GM12891 (cell line): Measurements from ENCODE around the gene EIF4B.

Source experiments
- DNase-seq: peaks from one replicate; pipeline ENCODE4 v3.0.0; 2011; ENCODE audit warnings: low spot score; ENCODE audit not compliant: insufficient read length
- FAIRE-seq: peaks from 2 replicates; lab custom pipeline; 2011; peaks lifted over from hg19 to GRCh38; lab: Jason Lieb, UNC
- PAX5 ChIP-seq: IDR thresholded peaks from 2 replicates; pipeline ENCODE4 v1.6.1; 2011; ENCODE audit warnings: low read length, moderate library complexity, mild to moderate bottlenecking; ENCODE audit not compliant: insufficient read depth, severe bottlenecking
- POLR2A ChIP-seq: IDR thresholded peaks from 2 replicates; pipeline ENCODE4 v1.6.1; 2011; ENCODE audit warnings: low read depth, low read length, control low read depth
- POLR2AphosphoS5 ChIP-seq: IDR thresholded peaks from 2 replicates; pipeline ENCODE4 v1.6.1; 2011; ENCODE audit warnings: low read depth, low read length, control low read depth
- POU2F2 ChIP-seq: IDR thresholded peaks from 2 replicates; pipeline ENCODE4 v1.6.1; 2011; ENCODE audit warnings: low read depth, mild to moderate bottlenecking, control low read depth, low read length, moderate library complexity
- SPI1 ChIP-seq: IDR thresholded peaks from 2 replicates; pipeline ENCODE4 v1.6.1; 2011; ENCODE audit warnings: low read depth, low read length, control low read depth
- TAF1 ChIP-seq: IDR thresholded peaks from 2 replicates; pipeline ENCODE4 v1.6.1; 2011; ENCODE audit warnings: low read depth, low read length, control low read depth

The EIF4B gene

DNA sequence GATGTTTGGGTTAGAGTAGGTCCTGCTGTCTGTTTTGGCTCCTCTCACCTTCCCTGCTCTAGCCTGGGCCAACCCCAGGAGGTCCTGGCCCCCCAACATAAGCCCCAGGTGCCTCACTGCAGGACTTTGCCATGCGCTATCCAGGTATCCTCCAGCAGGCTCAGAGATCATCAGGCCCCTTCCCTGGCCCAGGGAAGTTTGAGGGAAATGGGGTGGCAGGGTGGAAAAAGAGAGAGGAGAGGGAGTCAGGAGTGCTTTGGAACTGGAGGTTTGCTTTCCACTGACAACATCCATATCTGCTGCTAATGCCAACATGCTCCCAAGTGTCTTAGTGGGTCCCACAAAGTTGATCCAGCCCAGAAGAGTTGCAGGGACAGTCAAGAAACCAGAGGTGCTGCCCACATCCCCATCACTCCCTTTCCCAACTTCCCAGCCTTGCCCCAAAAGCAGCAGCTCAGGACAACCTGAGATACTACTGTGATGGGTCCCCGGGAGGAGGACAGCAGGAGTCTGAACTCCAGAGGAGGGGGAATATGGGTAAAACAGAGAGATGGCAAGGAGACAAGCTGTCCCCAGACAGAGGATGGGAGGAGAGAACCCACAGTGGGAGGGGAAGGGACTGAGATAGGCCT is 44.3 kb downstream of the EIF4B start:
- no peak for DNase-seq
- no peak for FAIRE-seq
- TF ChIP-seq POLR2A (no peak), POLR2AphosphoS5 (no peak)

DNA sequence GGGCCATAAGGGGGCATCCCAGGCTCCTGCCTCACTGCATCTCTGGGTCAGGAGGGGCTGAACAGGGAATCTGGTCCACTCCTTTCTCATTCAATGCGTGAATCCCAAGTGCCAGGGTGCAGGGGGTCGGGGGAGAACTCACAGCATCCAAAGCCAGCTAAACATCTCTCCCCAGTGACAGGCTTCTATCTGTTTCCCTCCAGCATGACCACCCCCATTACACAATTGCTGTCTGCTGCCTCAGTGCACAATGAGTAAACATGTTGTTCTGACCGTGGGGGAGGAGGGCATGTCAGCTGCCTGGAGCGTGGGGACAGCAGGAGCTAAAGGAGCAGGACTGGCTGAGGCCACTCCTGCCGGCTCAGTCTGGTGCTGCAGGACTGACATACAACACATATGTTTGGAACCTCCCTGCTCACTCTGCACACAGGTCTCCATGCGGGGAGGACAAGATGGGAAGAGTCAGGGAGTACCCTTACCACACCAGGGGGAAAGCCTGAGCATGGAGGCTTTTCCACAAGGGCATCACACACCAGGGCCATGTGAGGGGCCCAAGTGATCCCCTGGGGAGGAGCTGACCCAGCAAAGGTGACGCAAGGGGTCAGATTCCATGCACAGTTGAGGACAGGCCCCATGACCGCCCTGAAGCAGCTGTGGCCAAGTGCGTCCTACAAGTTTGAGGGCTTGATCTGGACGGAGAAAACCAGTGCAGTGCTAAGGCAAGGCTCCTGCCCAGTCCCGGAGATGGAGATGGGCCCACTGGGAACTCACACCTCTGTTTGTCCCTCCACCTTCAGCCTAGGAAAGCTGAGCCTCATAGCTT is 45.0 kb downstream of the EIF4B start:
- FAIRE-seq (no peak), DNase-seq (peak; percentile 3)
- TF ChIP-seq PAX5, result no peak
- no peak for TF ChIP-seq POLR2AphosphoS5
- TF ChIP-seq POLR2A, result no peak
- TF ChIP-seq POU2F2, result no peak
- no peak for TF ChIP-seq TAF1
- TF ChIP-seq SPI1, result no peak

DNA sequence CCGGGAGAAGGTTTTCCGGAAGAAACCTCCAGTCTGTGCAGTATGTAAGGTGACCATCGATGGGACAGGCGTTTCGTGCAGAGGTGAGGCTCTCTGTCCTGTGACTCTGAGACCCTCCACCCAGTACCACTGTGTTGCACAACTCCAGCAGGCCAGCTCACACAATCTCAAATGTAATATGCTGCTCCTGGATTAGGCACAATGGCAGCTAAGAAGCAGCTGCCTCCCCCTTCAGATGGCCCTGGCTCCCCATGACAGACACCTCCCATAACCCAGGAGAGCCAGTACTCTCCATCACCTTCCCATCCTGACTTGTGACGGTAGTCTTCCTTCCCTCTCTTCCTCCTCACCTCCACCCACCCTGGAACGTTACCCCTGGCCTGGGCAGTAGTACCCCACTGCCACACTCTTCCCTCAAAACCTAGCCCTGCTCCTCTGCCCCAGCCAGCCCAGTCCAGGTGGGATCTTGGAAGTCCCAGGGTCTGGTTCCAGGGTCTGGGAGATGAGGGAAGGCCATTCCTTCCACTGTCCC is 45.7 kb downstream of the EIF4B start:
- no peak for DNase-seq
- no peak for FAIRE-seq

DNA sequence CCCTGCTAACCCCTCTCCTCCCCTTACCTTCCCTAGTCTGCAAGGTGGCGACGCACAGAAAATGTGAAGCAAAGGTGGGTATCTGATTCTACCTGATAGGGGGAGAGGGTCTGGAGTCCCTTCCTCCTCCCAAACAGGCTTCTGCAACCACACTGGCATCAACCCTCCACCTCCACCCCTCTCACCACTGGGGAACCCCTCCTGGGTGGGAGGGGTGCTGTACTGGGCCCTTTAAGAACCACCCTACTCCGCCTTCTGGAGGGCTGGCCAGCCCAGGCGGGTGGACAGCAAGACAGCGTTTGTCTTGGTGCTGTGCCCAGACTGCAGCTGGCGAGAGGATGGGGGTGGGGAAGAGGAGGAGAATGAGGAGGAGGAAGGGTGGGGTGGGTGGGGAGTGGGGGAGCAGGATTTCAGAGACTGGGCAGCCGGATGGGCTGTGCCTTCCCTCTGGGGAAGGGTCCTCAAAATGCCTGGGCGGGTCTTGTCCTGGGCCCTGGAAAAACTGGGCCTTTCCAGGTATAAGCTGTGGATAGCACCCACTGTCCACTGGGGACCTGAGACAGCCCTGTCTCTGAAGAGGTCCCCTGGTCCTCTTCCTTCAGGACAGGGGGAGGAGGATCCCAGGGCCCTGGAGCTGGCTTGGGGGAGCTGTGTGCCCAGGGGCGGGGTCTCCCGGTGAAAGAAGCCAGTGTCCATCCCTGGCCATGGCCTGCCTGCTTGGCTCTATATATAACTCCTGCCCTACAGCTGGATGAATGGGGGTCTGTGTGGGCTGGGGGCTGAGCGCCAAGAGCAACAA is 46.4 kb downstream of the EIF4B start:
- FAIRE-seq (no peak), DNase-seq (no peak)
- no peak for TF ChIP-seq POLR2A
- no peak for TF ChIP-seq POLR2AphosphoS5
- TF ChIP-seq TAF1, result no peak
- TF ChIP-seq PAX5, result no peak
- TF ChIP-seq SPI1, result no peak
- TF ChIP-seq POU2F2, result no peak

More for the DNA sequence above, 45.7 kb downstream of the EIF4B start:
- TF ChIP-seq TAF1 (no peak), SPI1 (no peak), POLR2A (no peak), PAX5 (no peak), POU2F2 (no peak), POLR2AphosphoS5 (no peak)

DNA sequence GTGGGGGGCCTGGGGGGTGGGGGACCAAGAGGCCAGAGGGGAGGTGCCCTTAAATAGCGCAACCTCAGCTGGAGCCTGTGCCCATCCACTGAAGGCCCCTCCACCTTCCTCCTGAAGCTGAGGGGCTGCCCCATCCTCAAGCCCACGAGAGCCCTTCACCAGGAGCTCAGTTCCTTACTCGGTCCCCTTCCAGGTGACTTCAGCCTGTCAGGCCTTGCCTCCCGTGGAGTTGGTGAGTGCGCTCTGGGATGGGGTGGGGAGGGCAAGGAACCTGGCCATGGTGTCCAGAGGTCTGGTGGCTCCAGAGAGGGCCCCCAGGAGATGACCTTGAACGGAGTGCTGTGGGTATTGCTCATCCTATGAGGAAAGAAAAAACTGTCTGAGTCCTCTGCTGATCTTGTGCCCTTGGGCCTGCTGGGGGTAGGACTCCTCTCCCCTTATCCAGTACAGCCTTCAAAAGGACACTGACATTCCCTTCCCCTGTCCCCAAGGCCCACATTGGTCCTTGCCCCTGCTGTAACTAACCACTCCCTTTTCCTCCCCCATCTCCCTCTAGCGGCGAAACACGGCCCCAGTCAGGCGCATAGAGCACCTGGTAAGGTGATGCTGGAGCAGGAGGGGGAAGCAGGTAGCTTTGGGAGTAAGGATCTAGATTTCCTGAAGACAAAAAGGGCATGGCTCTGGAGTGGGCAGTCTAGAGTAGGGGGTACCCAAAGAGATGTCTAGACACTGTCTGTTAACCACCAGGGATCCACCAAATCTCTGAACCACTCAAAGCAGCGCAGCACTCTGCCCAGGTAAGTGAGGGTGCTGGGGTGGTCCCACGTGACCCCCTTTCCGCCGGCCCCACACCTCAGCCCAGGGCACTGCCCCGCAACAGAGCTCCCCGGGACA is 47.2 kb downstream of the EIF4B start:
- DNase-seq, result no peak
- no peak for FAIRE-seq
- TF ChIP-seq TAF1 (no peak), POU2F2 (no peak), POLR2A (no peak), PAX5 (no peak), SPI1 (no peak), POLR2AphosphoS5 (no peak)

DNA sequence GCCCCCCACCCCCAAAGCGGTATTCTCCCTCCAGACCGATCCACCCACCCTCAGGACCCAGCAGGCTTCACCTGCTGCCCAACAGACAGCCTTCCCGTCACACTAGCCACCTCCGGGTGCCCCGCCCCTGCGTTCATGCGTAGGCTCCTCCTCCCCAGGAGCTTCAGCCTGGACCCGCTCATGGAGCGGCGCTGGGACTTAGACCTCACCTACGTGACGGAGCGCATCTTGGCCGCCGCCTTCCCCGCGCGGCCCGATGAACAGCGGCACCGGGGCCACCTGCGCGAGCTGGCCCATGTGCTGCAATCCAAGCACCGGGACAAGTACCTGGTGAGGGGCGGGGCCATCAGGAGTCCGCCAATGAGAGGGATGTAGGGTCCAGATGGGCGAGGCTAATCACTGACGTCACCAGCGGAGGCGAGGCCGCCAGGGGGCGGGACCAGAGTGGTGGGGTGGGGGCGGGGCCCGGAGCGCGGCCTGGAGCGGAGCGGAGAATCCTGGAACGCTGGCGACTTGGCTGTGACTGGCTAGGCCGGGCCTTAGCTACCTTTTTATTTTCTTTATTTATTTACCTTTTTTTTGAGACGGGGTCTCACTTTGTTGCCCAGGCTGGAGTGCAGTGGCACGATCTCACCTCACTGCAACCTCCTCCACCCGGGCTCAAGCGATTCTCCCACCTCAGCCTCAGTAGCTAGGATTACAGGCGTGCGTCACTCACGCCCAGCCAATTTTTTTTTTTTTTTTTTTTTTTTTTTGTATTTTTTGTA is 48.0 kb downstream of the EIF4B start:
- no peak for TF ChIP-seq TAF1
- no peak for TF ChIP-seq POU2F2
- FAIRE-seq (peak; percentile 95), DNase-seq (peak; percentile 98)

DNA sequence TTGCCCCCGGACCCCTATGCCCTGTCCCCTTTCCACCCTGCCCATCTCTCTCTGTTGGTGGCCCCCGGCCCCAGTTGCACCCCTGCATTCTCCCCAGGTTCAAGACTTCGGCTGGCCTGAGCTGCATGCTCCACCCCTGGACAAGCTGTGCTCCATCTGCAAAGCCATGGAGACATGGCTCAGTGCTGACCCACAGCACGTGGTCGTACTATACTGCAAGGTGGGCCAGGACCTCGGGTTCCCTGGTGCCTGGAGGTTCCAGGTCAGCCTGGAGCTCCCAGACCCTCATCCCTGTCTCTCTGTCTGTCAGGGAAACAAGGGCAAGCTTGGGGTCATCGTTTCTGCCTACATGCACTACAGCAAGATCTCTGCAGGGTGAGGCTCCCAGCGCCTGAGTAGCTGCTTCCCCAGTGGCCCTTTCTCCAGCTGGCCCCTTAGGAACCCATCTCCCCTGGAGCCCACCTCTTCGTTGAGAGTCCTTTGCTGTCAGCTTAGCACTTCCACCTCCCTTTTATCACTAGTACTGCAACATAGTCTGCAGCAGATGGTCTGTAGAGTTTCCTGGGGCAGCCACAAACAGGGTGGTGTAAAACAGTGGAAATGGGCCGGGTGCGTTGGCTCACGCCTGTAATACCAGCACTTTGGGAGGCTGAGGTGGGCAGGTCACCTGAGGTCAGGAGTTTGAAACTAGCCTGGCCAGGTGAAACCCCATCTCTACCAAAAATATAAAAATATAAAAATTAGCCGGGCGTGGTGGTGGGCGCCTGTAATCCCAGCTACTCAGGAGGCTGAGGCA is 49.4 kb downstream of the EIF4B start:
- FAIRE-seq (no peak), DNase-seq (no peak)
- TF ChIP-seq POLR2A (no peak), POU2F2 (no peak), POLR2AphosphoS5 (no peak), TAF1 (no peak), PAX5 (no peak), SPI1 (no peak)

DNA sequence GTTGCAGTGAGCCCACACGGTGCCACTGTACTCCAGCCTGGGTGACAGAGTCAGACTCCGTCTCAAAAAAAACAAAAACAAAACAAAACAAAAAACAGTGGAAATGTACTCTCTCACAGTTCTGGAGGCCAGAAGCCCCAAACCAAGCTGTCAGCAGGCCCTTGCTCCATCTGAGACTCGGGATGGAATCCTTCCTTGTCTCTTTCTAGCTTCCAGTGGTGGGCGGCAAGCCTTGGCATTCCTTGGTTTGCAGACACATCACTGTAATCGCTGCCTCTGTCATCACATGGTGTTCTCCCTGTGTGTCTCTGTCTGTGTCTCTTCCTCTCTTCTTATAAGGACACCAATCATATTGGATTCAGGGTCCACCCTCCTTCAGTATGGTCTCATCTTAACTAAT is 50.0 kb downstream of the EIF4B start:
- TF ChIP-seq POU2F2 (no peak), POLR2A (no peak), PAX5 (no peak), TAF1 (no peak), SPI1 (no peak), POLR2AphosphoS5 (no peak)
- FAIRE-seq (no peak), DNase-seq (no peak)
